Midbrain (tissue), 1 donor: ENCODE measurements around the gene PROS1.
"Not testable (repeated sequence)": the region's sequence is repeated elsewhere in the genome, so short reads cannot be mapped to it uniquely, and the experiment has no call there.

Source experiments
- DNase-seq: peaks from one replicate; lab custom pipeline; 2025; lab: John Stamatoyannopoulos, UW

PROS1 gene

DNA sequence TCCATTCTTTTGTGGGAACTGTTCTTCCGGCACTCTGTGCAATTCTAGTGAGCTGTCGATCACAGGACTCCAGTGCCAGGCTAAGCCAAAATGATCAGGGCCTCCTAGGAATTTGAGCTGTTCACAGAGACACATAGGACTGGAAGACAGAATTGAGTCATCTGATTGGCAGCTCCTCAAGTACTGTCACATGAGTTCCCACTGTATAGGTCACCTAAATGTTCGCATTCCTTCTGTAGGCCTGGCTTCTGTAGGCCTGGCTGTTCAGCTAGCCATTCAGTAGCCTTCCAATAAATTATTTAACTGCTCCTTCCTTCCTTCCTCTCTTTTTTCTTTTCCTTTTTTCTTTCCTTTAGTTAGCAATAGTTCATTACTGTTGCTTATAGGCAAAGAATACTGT is 4.3 kb downstream of the PROS1 start:
- no peak for DNase-seq

DNA sequence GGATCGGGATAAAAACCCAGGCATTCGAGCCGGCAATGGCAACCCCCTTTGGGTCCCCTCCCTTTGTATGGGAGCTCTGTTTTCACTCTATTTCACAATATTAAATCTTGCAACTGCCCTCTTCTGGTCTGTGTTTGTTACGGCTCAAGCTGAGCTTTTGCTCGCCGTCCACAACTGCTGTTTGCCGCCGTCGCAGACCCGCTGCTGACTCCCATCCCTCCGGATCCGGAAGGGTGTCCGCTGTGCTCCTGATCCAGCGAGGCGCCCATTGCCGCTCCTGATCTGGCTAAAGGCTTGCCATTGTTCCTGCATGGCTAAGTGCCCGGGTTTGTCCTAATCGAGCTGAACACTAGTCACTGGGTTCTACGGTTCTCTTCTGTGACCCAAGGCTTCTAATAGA is 8.6 kb downstream of the PROS1 start:
- not testable (repeated sequence) for DNase-seq

- DNase-seq: no peak
These were observed 10.9 kb downstream of the PROS1 start for GRCh38 chr3:93962798-93963197.

- DNase-seq: no peak
These were observed 12.2 kb downstream of the PROS1 start for GRCh38 chr3:93961489-93961888.

DNA sequence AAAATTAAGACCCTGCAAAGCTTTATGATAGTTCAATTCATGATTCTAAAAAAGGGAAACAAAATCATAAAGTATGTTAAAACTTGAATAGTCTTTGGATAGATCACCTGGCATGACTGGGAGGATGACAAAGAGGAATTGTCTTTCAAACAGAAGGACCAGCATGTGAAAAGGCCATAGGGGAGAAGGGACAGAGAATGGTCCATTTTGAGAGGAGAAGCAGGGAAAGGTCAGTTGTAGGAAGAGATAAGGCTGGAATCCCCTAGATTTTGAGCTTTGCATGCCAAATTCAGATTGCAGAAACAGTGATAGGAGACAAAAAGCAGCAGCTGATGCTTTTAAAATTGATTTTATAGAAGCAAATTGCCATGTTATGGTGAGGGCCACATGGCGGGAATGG is 12.7 kb downstream of the PROS1 start:
- DNase-seq: no peak

- not testable (repeated sequence) for DNase-seq
These were observed 23.7 kb downstream of the PROS1 start for GRCh38 chr3:93949958-93950357.

DNA sequence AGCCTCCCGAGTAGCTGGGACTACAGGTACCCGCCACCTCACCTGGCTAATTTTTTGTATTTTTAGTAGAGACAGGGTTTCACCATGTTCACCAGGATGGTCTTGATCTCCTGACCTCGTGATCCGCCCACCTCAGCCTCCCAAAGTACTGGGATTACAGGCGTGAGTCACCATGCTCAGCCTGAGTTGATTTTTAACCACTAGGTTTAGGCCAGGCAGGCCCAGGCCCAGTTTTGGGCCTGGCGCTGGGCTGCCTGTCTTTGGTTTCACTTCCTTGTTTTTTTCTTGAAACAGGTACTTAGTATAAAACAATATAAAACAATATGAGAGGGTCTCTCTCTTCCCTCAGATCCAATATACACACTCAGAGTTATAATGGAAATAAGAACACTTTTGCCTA is 36.2 kb downstream of the PROS1 start:
- not testable (repeated sequence) for DNase-seq

GRCh38 chr3:93936549-93936948 is 37.1 kb downstream of the PROS1 start:
- no peak for DNase-seq

DNA sequence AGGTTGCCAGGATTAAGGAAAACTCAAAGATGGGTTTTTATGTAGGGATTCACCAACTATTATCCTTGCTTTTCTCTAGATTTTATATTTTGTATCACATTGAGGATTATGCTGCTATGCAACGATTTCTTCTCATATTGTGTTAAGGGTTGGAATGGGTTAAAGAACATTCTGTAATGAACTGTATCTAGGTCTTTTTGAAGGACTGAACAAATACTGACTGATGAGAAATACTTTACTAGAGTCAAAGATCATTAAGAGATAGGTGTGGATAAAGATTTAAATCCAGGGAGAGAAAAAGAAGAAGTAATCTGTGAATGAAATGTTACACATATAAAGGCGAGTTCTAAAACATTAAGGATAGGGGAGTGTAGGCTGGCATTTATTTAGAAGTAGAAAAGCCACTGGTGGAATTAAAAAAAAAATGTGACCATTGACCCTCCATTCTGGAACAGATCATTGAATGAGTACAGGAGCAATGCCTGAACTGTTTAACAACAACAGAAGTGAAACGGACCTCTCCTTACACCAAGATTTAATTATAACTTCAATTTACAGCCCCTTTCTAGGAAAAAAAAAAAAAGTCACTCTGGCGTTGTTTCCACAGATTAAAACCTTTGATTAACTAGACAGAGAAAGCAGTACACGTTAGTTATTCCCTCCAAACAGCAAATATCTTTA is 39.2 kb downstream of the PROS1 start:
- DNase-seq: no peak

DNA sequence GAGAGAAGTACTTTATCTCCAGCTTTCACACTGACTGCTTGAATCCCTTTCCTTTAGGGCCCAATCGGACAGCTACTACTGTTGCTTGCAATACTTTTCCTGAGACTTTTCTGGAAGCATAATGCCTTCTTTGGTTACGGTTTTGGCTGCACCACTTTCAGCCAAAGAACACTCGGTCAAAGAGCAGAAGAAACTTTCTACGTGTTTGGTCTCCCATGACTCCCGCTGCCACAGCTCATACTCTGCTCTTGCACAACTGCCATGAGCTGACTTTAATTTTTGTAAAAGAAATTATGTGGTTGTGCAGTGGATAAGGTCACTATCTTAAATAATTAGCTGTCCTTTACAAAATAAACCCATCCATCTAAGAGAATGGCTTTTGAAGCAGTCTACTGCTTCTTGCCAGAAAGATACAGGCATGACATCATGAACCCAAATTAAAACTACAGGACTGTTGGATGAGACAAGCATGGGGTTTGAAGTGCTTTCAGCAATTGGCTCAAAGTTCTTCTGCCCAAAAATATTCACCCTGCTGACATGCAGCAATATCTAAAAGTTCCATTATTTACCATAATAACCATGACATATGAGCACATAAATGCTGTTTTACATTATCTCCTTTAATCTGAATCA is 42.0 kb downstream of the PROS1 start:
- DNase-seq: no peak

- DNase-seq: no peak
These were observed 43.7 kb downstream of the PROS1 start for GRCh38 chr3:93930041-93930440.

DNA sequence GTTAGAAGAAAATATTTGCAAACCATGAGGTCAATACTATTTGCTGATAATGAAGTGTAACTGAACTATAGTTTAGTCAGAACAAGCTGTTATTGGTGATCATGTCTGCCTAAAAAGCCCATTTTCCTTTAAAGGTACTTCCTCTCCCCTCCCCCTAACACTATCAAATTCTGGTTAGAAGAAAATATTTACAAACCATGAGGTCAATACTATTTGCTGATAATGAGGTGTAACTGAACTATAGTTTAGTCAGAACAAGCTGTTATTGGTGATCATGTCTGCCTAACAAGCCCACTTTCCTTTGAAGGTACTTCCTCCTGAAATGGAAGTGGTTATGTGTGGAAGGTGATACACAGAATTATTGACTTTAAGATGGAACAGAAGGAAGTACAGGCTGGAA is 46.9 kb downstream of the PROS1 start:
- no peak for DNase-seq

DNA sequence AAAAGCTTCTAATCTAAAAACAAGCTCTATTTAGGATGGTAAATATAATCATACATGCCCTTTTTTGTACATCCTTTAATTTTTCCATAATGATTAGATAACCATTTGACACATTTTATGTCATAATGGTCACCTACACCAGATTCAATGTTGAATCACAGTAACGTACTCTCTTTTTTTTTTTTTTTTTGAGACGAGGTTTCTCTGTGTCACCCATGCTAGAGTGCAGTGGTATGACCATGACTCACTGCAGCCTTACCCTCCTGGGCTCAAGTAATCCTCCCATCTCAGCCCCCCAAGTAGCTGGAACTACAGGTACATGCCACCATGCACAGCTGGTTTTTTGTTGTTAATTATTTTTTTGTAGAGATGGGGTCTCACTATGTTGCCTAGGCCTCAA is 49.2 kb downstream of the PROS1 start:
- no peak for DNase-seq

- no peak for DNase-seq
These were observed 50.7 kb downstream of the PROS1 start for GRCh38 chr3:93923006-93923405.

GRCh38 chr3:93917546-93918029 is 56.1 kb downstream of the PROS1 start:
- not testable (repeated sequence) for DNase-seq

DNA sequence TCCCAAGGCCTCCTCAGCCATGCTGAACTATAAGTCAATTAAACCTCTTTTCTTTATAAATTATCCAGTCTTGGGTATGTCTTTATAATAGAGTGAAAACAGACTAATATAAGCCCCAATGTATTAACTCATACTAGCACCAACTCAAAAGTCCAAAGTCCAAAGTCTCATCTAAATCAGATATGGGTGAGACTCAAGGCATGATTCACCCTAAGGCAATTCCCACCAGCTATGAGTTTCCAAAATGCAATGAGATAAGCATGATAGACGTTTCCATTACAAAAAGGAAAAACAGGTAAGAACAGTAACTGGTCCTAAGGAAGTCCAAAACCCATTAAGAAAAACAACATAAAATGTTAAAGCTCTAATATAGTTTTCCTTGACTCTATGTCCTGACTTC is 60.1 kb downstream of the PROS1 start:
- not testable (repeated sequence) for DNase-seq

GRCh38 chr3:93911206-93911605 is 62.5 kb downstream of the PROS1 start:
- no peak for DNase-seq

DNA sequence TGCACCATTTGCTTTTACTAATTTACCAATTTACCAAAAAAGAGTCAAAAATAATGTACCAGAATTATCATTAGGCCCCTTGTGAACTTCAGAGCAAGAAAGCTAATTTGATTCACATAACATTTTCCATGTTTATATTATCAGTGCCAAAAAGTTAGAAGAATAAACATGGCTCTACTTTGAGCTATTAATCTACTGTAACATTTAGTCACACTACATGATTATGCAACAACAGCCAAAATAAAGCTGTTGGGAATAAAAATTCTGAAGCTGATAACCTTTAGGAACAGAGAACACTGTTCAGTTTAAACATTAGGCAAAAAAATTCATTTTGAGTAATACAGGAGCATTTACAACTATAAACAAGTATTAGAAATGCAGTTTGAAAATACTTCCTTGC is 63.6 kb downstream of the PROS1 start:
- no peak for DNase-seq

GRCh38 chr3:93907132-93907531 is 66.6 kb downstream of the PROS1 start:
- DNase-seq: no peak

- no peak for DNase-seq
These were observed 67.5 kb downstream of the PROS1 start for GRCh38 chr3:93906245-93906644.

DNA sequence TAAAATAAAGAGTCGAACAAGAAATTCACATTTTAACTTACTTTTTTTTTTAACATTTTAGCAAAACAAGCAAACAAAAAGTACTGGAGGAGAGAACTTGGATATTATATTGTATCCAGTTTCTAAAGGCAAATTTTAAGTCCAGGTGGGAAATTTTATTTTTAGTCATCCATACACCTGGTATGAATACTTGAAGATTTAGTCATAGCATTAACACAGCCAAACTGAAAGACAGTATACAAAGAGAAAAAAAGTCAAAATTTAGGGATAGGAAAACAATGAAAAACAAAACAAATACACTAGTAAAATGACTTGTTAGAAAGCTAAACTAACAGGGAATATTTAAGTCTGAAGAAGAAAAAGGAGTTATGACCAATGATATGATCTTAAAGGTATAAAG is 69.1 kb downstream of the PROS1 start:
- no peak for DNase-seq

DNA sequence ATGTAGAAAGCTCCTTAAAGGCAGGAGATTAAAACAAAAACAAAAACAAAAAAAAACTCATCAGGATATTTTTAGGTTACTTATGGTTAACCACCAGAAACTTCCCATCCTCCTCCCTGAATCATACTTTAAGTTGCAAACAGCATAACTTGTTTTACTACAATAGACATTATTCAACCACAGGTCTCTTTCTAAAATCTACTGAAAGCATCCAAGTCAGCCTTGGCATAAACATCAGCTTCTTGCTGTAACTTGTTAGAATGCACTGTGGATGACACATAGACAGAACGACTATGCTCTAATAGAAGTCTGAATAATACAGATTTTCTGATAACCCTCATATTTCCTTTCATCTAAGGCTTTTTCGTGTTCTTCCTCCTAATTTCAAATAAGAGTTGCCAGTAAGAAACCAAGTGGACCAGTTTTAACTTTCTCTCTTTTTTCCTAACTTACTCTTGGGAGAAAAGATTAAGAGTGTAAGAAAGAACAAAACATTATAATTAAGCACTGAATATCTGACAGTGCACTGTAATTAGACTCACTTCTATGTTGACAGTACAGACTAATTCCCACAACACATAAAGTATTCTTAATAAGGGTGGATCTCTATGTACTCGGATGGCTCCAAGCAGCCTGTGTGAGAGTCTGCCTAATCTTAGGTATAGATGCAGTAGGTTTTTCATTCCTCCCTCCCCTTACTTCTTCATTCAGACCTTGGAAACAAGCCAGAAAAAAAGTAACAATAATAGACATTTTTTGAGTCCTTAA is 95.3 kb downstream of the PROS1 start:
- not testable (repeated sequence) for DNase-seq

DNA sequence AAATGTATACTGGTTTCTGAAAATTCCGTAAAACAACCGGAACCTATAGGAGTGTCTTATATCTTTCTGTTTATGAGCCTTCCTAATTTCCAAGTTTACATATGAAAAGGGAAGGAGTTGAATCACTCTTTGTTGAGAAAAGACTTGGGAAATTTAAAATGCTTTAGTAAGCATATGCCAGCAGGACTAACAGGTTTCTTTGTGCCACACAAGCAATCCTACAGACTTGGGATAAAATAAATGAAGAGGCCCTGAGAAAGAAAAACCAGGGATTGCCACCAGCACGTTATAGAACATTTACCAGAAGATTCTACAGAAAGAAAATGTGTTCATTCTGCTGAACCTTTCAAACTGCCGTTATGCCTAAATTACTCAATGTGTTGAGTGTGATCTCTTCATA is 96.3 kb downstream of the PROS1 start:
- DNase-seq: not testable (repeated sequence)
